Right renal cortex interstitium (tissue), 3 donors: ENCODE results near the gene C16orf82. TPM values are rescaled to one million over a fixed set of nuclear protein-coding genes. Genes with fewer than 3 reads are reported as not detected.

Experiments
- DNase-seq, 3 donors: peaks; one replicate each; pipeline ENCODE4 v3.0.0-alpha.2; 2013; ENCODE audit warnings: low read depth in 3 of 3, low spot score in 2 of 3
- polyA plus RNA-seq, 3 donors: library from polyadenylated mRNA; unstranded; fragments of 120-200 nt; gene quantifications; one replicate each; pipeline ENCODE4 v1.2.1, GENCODE V29; 2013; ENCODE audit not compliant: insufficient read length in 3 of 3

Gene C16orf82
- not detected for polyA plus RNA-seq

- DNase-seq: peak in 2 of 3 donors; percentile 19 to 32
Observed at GRCh38 chr16:27066668-27067537, at the start of gene C16orf82. TSS of gene C16orf82 (plus strand) at chr16:27066927.

GRCh38 chr16:27020031-27020430 is 46.7 kb upstream of the C16orf82 start:
- DNase-seq: no peak

GRCh38 chr16:27024010-27024409 is 42.7 kb upstream of the C16orf82 start:
- DNase-seq: no peak

DNA sequence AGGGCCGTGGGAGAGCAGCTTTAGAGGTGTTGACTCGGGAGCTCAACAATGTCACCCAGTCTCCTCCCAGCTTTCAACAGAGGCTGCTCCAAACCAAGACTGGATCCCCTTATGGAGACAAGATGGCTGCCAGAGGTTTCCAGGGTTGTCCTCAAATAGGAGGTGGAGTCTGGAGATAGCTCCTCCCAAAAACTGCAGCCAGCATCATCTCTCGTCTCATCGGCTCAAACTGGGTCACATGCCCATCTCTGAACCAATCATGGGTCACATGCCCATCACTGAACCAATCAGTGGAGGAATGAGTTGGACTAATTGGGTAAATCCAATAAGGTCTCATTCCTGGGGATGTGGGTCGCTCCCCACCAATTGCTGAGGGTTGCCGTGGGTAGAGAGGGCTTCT is 41.1 kb upstream of the C16orf82 start:
- no peak for DNase-seq

DNA sequence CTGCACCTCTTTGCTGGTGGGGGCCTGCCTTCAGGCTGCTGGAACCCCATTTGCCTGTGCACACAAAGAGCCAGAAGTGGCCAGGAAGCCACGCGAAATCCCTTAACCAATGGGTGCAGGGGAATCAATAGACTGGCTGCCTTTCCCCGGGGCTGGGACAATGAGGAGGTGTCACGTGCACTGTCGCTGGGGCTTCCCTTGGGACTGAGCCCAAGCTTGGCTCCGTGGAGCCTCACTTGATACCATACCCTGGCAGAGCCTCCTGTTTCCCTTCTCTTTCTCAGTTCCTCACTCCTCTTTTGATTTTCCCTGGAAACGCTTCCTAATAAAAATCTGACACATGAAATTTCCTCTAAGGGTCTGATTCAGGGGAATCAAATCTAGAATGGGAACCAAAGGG is 38.8 kb upstream of the C16orf82 start:
- no peak for DNase-seq

DNA sequence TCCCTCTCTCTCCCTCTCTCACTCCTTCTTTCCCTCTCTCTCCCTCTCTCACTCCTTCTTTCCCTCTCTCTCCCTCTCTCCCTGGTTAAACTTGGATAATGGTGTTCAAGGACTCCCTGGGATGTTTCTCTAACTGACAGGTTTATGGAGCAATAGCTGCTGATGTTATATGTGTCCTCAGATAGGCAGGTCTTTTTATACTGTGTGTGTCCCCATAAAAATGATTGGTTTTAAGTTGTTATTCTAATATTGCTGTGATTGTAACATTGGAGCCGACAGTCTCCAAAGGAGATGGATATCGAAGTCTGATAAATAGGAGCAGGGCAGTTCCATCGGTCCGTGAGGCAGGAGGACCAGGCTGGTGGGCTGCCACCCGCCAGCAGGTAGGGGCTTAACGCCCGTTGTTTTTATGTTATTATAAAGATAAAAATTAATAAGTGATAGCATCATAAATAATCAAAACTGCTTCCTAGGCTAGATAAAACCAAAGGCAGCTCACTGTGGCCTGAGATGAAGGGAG is 38.1 kb upstream of the C16orf82 start:
- no peak for DNase-seq

GRCh38 chr16:27029525-27029924 is 37.2 kb upstream of the C16orf82 start:
- no peak for DNase-seq

DNA sequence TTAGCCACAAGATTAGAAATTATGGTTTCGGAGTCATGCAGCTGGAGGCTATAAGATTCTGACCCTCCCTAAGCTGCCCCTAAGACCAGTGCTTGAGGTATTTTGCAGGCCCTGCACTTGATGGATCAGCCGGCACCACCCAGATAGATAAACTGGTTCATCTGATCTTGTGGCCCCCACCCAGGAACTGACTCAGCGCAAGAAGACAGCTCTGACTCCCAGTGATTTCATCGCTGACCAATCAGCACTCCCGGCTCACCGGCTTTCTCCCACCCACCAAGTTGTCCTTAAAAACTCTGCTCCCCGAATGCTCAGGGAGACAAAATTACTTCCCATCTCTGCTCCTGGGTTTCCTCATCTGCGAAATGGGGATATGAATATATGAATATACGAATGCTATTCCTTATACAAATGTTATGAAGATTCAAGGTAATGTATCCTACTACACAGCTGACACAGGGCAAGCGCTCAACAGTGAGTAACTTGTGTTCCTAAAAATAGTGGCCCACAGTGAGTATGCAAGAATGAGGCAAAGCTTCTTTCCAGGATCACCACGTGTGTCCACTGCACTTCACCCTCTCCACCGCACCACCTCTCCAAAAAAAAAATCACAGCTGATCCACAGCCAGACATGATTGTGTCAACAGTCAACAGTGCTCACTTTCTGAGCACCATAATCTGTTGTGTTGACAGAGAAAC is 33.3 kb upstream of the C16orf82 start:
- no peak for DNase-seq

DNA sequence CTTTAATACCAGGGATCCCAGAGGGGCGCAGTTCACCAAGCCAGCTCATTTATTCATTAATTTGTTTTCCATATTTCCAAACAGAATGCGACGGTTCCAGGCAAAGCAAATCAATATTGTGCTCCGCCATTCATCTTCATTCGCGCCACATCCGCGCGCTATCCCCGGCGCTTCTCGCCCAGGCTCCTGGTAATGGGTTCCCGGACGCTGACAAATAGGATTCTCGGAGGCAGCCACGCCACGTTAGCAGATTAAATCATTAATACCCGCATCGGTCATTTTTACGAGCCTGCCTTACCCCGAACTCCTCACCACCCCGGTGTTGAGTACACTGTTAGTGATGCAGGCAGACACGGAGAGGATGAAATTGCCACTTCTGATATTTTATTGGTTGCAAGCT is 26.0 kb upstream of the C16orf82 start:
- no peak for DNase-seq

DNA sequence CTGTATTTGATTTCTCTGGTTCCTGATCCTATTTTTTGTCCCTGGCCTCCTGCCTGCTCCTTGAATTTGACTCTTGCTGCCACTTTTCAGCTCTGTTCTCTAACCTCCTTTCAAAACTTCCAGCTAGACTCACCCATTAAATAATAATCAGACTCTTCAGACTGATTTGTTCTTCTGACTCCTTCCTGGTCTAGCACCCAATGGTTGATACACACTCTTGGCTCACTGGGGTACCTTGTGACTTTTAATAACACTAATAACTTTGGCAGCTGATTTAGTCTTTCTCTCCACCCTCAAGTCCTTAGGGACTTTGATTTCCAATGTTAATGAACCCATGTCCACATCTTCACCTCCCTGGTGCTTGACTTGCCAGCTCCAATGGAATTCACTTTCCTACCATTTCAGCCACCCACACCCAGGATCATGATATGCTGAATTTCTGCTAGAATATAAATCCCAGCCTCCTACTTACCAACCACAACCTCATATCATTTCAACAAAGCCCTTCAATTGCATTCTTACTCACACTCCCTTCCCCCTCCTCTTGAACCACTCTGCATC is 19.7 kb upstream of the C16orf82 start:
- DNase-seq: no peak

GRCh38 chr16:27048316-27048715 is 18.4 kb upstream of the C16orf82 start:
- DNase-seq: no peak

- DNase-seq: no peak
Observed at GRCh38 chr16:27049117-27049516, 17.6 kb upstream of the C16orf82 start.

DNA sequence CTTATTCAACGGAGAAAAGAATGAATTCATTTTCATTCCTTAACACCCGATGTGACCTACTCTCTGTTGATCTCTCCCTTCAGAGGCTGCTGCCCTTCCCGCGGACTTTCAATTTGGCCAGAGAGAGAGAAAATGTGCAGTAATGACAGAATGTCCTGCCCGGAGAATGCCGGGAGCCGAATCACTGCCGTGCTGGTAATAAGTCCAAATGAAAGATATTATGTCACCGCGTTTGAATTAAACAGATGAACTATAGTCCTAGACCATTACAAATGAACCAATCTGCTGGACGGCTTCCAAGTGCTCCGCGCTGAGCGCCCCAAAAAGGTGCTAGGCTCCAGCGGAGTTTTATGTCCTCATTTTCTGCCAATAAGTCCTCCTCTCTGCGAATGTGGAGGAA is 14.7 kb upstream of the C16orf82 start:
- no peak for DNase-seq

DNA sequence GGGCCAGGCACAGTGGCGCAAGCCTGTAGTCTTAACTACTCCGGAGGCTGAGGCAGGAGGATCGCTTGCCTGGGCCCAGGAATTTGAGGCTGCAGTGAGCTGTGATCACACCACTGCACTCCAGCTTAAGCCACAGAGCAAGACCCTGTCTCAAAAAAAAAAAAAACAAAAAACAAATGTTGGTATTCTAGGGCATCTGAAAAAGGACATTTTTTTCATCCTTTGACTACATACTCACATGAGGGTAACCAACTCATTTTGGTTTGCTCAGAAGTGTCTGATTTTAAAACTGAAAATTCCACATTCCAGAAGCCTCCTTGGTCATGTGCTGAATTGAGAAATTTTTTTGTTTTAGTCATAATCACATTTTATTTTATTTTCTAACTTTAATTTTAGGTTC is 12.7 kb upstream of the C16orf82 start:
- no peak for DNase-seq

DNA sequence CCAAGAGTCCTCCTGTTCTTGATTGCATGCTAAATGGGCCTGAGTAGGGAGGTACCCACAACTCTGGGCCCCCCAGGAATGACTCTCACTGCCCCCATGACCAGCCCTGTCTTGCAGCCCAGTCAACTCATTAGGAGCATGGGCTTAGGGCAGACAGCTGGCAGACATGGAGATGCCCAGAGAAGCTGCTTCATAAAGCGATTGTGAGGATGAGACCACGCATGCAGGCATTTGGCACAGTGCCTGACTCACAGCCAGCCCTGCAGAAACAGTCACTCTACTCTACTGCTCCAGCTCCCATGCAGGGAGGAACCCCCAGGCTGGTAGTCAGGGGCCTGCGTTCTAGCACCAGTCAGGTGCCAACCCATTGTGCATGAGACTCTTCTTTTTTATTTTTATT is 8.4 kb upstream of the C16orf82 start:
- DNase-seq: no peak

GRCh38 chr16:27070776-27071175 is 4.0 kb downstream of the C16orf82 start:
- DNase-seq: no peak

GRCh38 chr16:27073733-27074132 is 7.0 kb downstream of the C16orf82 start:
- DNase-seq: no peak

- DNase-seq: no peak
Observed at GRCh38 chr16:27080895-27081294, 14.2 kb downstream of the C16orf82 start.

GRCh38 chr16:27083861-27084261 is 17.1 kb downstream of the C16orf82 start:
- no peak for DNase-seq

- DNase-seq: peak in 1 of 3 donors; percentile 19
Observed at GRCh38 chr16:27084307-27085028, 17.7 kb downstream of the C16orf82 start.

GRCh38 chr16:27085182-27085581 is 18.5 kb downstream of the C16orf82 start:
- DNase-seq: no peak
